A549 treated with Mapracorat at 1 μM for 4 hours (cell line): ENCODE measurements around the gene SULT4A1. TPM values are rescaled to one million over a fixed set of nuclear protein-coding genes. Genes with fewer than 3 reads are reported as not detected.

Experiments
- total RNA-seq: library from RNA; stranded (reverse); fragments of 200-300 nt; extraction: Qiagen RNA extraction; gene quantifications from 5 replicates; pipeline ENCODE4 v1.2.3, GENCODE V29; 2022

Gene SULT4A1, protein sequence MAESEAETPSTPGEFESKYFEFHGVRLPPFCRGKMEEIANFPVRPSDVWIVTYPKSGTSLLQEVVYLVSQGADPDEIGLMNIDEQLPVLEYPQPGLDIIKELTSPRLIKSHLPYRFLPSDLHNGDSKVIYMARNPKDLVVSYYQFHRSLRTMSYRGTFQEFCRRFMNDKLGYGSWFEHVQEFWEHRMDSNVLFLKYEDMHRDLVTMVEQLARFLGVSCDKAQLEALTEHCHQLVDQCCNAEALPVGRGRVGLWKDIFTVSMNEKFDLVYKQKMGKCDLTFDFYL
- total RNA-seq, result not detected in 5 replicates

DNA sequence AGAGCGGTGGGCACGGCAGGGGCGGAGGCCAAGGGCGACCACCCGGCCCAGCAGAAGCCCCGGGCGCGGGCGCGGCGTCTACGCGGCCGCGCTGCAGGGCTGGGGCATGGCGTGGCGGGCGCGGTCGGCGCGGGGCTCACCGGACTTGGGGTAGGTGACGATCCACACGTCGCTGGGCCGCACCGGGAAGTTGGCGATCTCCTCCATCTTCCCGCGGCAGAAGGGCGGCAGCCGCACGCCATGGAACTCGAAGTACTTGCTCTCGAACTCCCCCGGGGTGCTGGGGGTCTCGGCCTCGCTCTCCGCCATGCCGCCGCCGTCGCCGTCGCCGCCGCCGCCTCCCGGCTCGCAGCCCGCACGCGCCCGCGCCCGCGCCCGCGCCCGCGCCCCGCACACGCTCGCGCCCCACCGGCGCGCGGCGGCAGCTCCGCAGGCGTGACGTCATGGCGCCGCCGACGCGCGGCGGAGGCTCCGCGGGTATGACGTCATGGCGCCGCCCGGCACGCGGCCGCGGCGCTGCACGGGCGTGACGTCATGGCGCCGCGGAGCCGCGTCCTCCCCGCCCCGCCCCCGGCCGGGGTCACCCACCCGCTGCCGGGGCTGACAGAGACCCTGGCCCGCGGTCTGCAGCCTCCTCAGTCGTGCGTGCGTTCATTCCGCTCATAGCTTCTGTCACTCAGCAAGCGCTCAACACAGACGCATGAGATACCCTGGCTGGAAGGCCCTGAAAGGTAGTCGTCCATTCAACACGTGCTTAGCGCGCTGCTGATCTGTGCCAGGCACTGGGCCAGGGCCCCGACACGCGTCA lies at the start of gene SULT4A1:
TSS of gene SULT4A1 (minus strand) at position 440 of the 808 bp plus-strand sequence. CDS start at position 309, 131 bp downstream.

DNA sequence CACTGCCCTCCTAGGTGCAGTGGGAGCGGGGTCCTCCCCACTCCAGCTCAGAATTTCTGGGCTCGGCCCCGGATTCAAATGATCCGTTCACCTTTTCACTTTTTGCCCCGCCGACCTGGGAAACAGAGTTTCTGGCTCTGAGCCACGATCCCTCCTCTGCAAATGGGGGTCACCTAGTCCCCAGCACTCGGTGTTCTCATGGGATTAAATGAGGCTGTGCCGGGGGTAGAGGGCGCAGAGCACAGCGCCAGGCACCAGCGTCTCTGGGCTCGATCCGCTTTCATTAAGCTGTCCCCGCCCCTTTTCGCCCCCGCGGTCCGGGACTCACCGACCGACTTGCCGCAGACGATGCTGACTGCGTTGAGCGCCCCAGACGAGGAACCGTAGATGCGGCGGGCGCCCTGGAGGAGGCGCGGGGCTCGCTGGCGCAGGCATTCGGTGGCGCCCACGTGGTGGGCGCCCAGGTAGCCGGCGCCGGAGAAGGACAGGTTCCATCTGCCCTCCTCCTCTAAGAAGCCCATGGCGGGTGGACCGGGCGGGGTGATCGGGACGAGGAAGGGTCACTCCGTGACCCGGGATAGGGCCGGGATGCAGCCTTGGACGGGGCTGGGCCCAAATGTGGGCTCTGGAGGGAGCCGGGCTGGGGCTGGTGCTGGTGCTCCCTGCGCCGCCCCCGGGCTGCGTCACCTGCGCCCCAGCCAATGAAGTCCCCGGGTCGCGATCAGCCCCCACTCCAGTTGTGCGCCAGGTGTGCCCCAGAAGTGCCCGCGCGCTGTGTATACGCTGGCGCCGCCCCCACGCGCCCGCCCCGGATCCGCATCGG lies 29.3 kb upstream of the SULT4A1 start, which contains the start of gene PNPLA5:
TSS of gene PNPLA5 (minus strand) at position 654 of the 823 bp plus-strand sequence. CDS start at position 521, 133 bp downstream.

DNA sequence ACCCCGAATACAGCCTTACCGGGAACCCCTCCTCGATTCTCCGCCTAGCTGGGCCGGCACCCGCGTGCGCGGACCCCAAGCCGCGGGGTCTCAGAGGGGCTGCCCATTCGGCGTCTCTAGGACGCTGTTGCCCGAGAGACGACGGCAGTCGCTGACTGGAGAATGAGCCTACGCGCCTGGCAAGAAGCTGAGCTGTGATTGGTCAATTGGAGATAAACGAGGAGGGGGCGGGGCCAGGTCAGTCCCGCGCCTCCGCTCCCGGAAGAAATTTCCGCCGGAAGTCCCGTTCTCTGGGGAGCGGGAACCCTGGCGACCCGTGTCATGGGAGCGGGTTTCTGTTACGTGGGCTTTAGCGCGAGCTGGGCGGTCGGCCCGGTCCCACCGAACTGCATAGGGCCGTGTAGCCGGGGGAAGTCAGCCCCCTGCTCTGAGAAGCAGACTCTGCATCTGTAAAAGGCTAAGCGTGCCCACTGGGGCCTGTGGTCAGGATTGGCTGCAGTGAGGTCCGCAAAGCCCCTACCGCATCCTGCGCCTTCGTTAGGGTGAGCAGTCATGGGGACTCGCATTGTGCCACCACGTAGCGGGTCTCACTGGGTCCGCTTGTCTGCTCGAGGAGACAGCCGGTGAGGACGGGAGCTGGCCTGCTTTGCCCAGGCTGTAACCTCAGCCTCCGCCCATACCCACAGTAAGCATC lies 50.0 kb downstream of the SULT4A1 start, which contains the start of gene EFCAB6:
TSS of gene EFCAB6 (minus strand) at position 157 of the 694 bp plus-strand sequence. CDS start 29,987 bp downstream, outside the sequence.

Other genes with a start within 250 kb of the SULT4A1 start
- gene EFCAB6, start 50.2 kb downstream of the SULT4A1 start, total RNA-seq, result 0.23 to 0.91 TPM (median 0.48 TPM) in 5 replicates
- 0.06 TPM in 1 of 5 replicates, not detected in the others for gene PNPLA5, start 29.5 kb upstream of the SULT4A1 start, total RNA-seq
- gene PNPLA3, start 61.3 kb upstream of the SULT4A1 start, total RNA-seq, result 0.45 to 1.6 TPM (median 0.99 TPM) in 5 replicates
- 42.9 to 45.6 TPM (median 44.6 TPM) in 5 replicates for gene SAMM50, start 92.9 kb upstream of the SULT4A1 start, total RNA-seq
- gene PARVB, start 161.8 kb upstream of the SULT4A1 start, total RNA-seq, result 35.4 to 46.0 TPM (median 42.5 TPM) in 5 replicates